Tibial nerve (tissue), 4 donors: ENCODE data around the gene GIMAP4. TPM values are rescaled to one million over a fixed set of nuclear protein-coding genes. Genes with fewer than 3 reads are reported as not detected.
"Not testable (repeated sequence)": the region's sequence is repeated elsewhere in the genome, so short reads cannot be mapped to it uniquely, and the experiment has no call there.

ENCODE experiments used
- DNase-seq, 2 donors: peaks; one replicate each; pipeline ENCODE4 v3.0.0-alpha.2; 2019; ENCODE audit warnings: low spot score in 2 of 2
- H3K27ac ChIP-seq, 4 donors: fragments of 200-600 bp; sonication (generic) in 3 of 4; one replicate each; pipeline ENCODE4 v1.5.1; 2017 to 2019; ENCODE audit warnings: mild to moderate bottlenecking in 1 of 4
- H3K27me3 ChIP-seq, 2 donors: fragments of 200-600 bp; sonication (generic) in 1 of 2; one replicate each; pipeline versions ENCODE4 v1.5.1 to v1.6.0; 2017 to 2019
- H3K36me3 ChIP-seq, 3 donors: fragments of 200-600 bp; sonication (generic); one replicate each; pipeline ENCODE4 v1.5.1; 2018 to 2019
- H3K4me1 ChIP-seq, 4 donors: fragments of 200-600 bp; sonication (generic) in 3 of 4; one replicate each; pipeline ENCODE4 v1.5.1; 2017 to 2019
- H3K4me3 ChIP-seq, 4 donors: fragments of 200-600 bp; sonication (generic) in 3 of 4; one replicate each; pipeline ENCODE4 v1.5.1; 2017 to 2019; ENCODE audit warnings: mild to moderate bottlenecking in 1 of 4, moderate library complexity in 1 of 4
- H3K9me3 ChIP-seq, 4 donors: fragments of 200-600 bp; sonication (generic) in 3 of 4; one replicate each; pipeline ENCODE4 v1.5.1; 2017 to 2019
- EP300 ChIP-seq, 2 donors: sonication (generic); formaldehyde crosslinking; IDR thresholded peaks; one replicate each; pipeline ENCODE4 v1.6.1; 2017; ENCODE audit warnings: antibody characterized with exemption in 2 of 2, mild to moderate bottlenecking in 1 of 2
- POLR2A ChIP-seq, 2 donors: fragments of 450-650 bp; IDR thresholded peaks; one replicate each; pipeline ENCODE4 v1.6.1; 2017; ENCODE audit warnings: antibody characterized with exemption in 2 of 2, mild to moderate bottlenecking in 2 of 2, moderate library complexity in 2 of 2
- WGBS, 2 donors: methylation state at CpG; one replicate each; pipeline ENCODE4 v1.1.5; 2018; 5-methylcytosine and 5-hydroxymethylcytosine counted together
- total RNA-seq, 4 donors: library from RNA; depleted of rRNA; stranded (reverse); fragments of >200 nt; gene quantifications; one replicate each; pipeline ENCODE4 v1.1.0, GENCODE V29; 2016
- TF ChIP-seq, protein P1 (sequence below), 5 experiments: fragments of 200-600 bp in 3 of 5; fragments of 450-650 bp in 2 of 5; sonication (generic) in 3 of 5; IDR thresholded peaks; one replicate each; pipeline ENCODE4 v1.5.1; 2016 to 2019; ENCODE audit warnings: antibody characterized with exemption in 5 of 5, mild to moderate bottlenecking in 3 of 5, moderate library complexity in 2 of 5

The GIMAP4 gene
- total RNA-seq, result 10 to 100 TPM; 19.5 to 44.1 (median 31.8) TPM

DNA sequence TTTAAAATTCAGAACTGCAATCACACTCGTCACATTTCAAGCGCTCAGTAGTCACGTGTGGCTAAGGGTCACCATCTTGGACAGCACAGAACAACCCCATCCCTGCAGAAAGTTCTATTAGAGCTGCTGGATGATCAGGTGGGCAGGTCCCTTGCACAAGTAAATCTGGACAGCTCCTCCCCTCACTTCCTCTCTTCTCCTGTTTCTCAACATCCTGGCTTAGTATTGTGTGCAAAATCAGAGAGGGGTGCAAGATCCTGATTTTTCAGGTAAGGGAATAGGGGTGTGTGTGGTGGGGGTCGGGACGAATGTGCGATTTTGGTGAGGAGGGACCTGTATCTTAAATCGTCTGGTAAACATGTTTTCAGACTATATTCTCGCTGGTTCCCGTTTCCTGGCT is at the start of gene GIMAP4:
TSS of gene GIMAP4 (plus strand) at position 222 of the 400 bp plus-strand sequence. CDS start 2,512 bp downstream, outside the sequence.
- 62 to 65% methylated on average over 9 of the region's 9 CpGs for WGBS, 2 donors
- no peaks in the 10 kb centered on the region for H3K4me1 ChIP-seq
- H3K9me3 ChIP-seq, result peaks cover 0 to 5% (median 0%) of the 10 kb centered on the region in 4 donors
- no peaks in the 10 kb centered on the region for H3K27me3 ChIP-seq
- DNase-seq, result no peak
- H3K36me3 ChIP-seq, result peaks cover 0 to 16% (median 0%) of the 10 kb centered on the region in 3 donors
- H3K4me3 ChIP-seq, result peak within 1 kb of the TSS; percentile 8 to 50 (median 32)
- TF ChIP-seq EP300 (IDR thresholded peaks at IDR 0.05), result peak in 1 of 2 donors; percentile 33
- TF ChIP-seq, protein P1, sequence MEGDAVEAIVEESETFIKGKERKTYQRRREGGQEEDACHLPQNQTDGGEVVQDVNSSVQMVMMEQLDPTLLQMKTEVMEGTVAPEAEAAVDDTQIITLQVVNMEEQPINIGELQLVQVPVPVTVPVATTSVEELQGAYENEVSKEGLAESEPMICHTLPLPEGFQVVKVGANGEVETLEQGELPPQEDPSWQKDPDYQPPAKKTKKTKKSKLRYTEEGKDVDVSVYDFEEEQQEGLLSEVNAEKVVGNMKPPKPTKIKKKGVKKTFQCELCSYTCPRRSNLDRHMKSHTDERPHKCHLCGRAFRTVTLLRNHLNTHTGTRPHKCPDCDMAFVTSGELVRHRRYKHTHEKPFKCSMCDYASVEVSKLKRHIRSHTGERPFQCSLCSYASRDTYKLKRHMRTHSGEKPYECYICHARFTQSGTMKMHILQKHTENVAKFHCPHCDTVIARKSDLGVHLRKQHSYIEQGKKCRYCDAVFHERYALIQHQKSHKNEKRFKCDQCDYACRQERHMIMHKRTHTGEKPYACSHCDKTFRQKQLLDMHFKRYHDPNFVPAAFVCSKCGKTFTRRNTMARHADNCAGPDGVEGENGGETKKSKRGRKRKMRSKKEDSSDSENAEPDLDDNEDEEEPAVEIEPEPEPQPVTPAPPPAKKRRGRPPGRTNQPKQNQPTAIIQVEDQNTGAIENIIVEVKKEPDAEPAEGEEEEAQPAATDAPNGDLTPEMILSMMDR (IDR thresholded peaks at IDR 0.05), result no peak
- H3K27ac ChIP-seq, result peak within 1 kb of the TSS in 3 of 4 donors; percentile 64 to 76 (median 76)

DNA sequence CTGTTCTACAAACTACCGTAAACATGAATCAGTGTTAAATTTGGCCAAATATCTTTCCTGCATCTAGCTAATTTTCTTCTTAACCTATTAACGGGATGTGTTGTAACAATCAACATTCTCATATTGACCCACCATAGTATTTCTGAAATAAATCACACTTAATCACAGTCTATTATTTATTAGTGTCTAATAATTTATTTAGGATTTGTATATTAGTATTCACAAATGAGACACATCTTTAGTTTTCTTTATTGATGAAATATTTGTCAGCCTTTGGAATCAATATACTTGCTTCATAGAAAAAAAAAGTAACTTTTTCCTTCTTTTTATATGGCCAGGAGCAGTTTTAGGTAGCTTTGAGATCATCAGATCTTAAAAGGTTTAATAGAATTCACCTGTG is 47.9 kb upstream of the GIMAP4 start:
- Histone ChIP-seq H3K27ac (peak overlapping the region in 3 of 4 donors; percentile 17 to 48 (median 46)), H3K4me3 (peak overlapping the region in 1 of 4 donors; percentile 45)
- TF ChIP-seq EP300 (IDR thresholded peaks at IDR 0.05), result no peak
- TF ChIP-seq, protein P1 (IDR thresholded peaks at IDR 0.05), result no peak
- TF ChIP-seq POLR2A (IDR thresholded peaks at IDR 0.05), result no peak

DNA sequence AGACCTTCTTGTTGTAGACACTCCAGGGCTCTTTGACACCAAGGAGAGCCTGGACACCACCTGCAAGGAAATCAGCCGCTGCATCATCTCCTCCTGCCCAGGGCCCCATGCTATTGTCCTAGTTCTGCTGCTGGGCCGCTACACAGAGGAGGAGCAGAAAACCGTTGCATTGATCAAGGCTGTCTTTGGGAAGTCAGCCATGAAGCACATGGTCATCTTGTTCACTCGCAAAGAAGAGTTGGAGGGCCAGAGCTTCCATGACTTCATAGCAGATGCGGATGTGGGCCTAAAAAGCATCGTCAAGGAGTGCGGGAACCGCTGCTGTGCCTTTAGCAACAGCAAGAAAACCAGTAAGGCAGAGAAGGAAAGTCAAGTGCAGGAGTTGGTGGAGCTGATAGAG is 47.0 kb upstream of the GIMAP4 start:
- no peak for DNase-seq
- Histone ChIP-seq H3K27me3 (no peaks in the 10 kb centered on the region), H3K27ac (peak overlapping the region in 1 of 4 donors; percentile 46), H3K4me1 (no peaks in the 10 kb centered on the region), H3K9me3 (no peaks in the 10 kb centered on the region), H3K36me3 (no peaks in the 10 kb centered on the region), H3K4me3 (peak overlapping the region in 1 of 4 donors; percentile 45)
- 69 to 77% methylated on average over 8 of the region's 8 CpGs for WGBS, 2 donors
- TF ChIP-seq POLR2A (IDR thresholded peaks at IDR 0.05) (no peak), EP300 (IDR thresholded peaks at IDR 0.05) (no peak)
- TF ChIP-seq, protein P1 (IDR thresholded peaks at IDR 0.05), result no peak

More for the DNA sequence above, 47.9 kb upstream of the GIMAP4 start:
- H3K36me3 ChIP-seq, result no peaks in the 10 kb centered on the region
- H3K4me1 ChIP-seq, result no peaks in the 10 kb centered on the region
- no peaks in the 10 kb centered on the region for H3K9me3 ChIP-seq
- no peaks in the 10 kb centered on the region for H3K27me3 ChIP-seq
- 82 to 94% methylated on average over 2 of the region's 2 CpGs for WGBS, 2 donors
- DNase-seq, result no peak

DNA sequence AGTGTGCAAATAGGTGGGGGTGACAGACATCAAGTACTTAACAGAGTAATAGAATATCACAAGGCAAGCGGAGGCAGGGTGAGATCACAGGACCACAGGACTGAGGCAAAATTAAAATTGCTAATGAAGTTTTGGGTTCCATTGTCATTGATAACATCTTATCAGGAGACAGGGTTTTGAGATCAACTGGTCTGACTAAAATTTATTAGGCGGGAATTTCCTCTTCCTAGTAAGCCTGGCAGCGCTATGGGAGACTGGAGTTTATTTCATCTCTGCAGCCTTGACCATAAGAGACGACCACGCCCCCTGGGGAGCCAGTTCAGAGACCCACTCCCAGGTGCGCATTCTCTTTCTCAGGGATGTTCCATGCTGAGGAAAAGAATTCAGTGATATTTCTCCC is 44.3 kb upstream of the GIMAP4 start:
- not testable (repeated sequence) for DNase-seq, H3K4me3 ChIP-seq, H3K4me1 ChIP-seq, H3K27me3 ChIP-seq, H3K9me3 ChIP-seq, H3K36me3 ChIP-seq, H3K27ac ChIP-seq
- WGBS, 2 donors, result 58 to 60% methylated on average over 6 of the region's 6 CpGs

DNA sequence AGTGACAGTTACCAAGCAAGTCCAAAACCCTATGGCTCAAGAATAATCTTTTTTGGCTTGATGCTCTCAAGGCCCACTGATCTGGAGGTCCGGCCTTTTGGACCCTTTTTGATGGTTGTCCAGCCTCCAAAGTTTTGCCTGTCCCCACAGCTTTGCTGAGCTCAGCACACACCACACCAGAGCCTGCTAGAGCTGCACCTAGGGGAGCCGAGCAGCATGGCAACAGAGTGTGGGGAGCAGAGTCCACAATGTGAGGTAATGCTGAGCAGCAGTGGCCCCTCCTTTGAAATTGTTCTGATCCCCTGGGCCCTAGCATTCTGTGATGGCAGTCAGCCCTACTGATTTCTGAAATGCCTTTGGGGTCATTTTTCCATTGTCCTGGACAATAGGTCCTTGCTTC is 43.2 kb upstream of the GIMAP4 start:
- Histone ChIP-seq H3K27ac (no peak overlapping the region), H3K36me3 (no peaks in the 10 kb centered on the region), H3K4me1 (no peaks in the 10 kb centered on the region), H3K27me3 (no peaks in the 10 kb centered on the region), H3K4me3 (no peak overlapping the region), H3K9me3 (peaks cover 0 to 1% (median 0%) of the 10 kb centered on the region in 4 donors)
- no peak for DNase-seq
- 32 to 79% methylated on average over 2 of the region's 2 CpGs for WGBS, 2 donors
- TF ChIP-seq, protein P1 (IDR thresholded peaks at IDR 0.05), result no peak
- TF ChIP-seq EP300 (IDR thresholded peaks at IDR 0.05), result no peak

DNA sequence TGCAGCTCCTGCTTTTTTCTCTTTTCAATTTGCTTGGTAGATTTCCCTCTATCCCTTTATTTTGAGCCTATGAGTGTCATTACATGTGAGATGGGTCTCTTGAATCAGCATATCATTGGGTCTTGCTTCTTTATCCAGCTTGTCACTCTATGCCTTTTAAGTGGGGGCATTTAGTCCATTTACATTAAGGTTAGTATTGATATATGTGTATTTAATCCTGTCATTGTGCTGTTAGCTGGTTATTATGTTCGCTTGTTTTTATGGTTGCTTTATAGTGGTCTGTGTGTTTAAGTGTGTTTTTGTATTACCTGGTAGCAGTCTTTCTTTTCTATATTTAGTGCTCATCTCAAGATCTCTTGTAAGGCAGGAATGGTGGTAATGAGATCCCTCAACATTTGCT is 35.5 kb upstream of the GIMAP4 start:
- Histone ChIP-seq H3K27me3 (no peaks in the 10 kb centered on the region), H3K4me1 (no peaks in the 10 kb centered on the region), H3K36me3 (no peaks in the 10 kb centered on the region), H3K9me3 (peaks cover 0 to 9% (median 0%) of the 10 kb centered on the region in 4 donors), H3K27ac (no peak overlapping the region), H3K4me3 (no peak overlapping the region)
- 90% methylated on average over 1 of the region's 1 CpG for WGBS, 2 donors
- no peak for TF ChIP-seq POLR2A (IDR thresholded peaks at IDR 0.05)
- TF ChIP-seq EP300 (IDR thresholded peaks at IDR 0.05), result no peak
- TF ChIP-seq, protein P1 (IDR thresholded peaks at IDR 0.05), result no peak
- DNase-seq, result no peak
